MM.1S (cell line): ENCODE measurements around the gene ENO1.

Source experiments
- EZH2 ChIP-seq: fragments of 300-600 bp; sonication (generic); optimal IDR thresholded peaks from 2 replicates; pipeline ENCODE3; 2017; ENCODE audit warnings: low read depth, mild to moderate bottlenecking, antibody characterized with exemption, low read length, mixed read lengths
- EZH2phosphoT487 ChIP-seq: fragments of 300-600 bp; sonication (generic); IDR thresholded peaks from 2 replicates; pipeline ENCODE4 v1.6.1; 2018; ENCODE audit warnings: antibody characterized with exemption, low read length
- TF ChIP-seq, protein P1 (sequence below): fragments of 300-600 bp; sonication (generic); IDR thresholded peaks from 2 replicates; pipeline ENCODE4 v1.5.1; 2016; ENCODE audit warnings: antibody characterized with exemption, low read length, mixed read lengths

DNA sequence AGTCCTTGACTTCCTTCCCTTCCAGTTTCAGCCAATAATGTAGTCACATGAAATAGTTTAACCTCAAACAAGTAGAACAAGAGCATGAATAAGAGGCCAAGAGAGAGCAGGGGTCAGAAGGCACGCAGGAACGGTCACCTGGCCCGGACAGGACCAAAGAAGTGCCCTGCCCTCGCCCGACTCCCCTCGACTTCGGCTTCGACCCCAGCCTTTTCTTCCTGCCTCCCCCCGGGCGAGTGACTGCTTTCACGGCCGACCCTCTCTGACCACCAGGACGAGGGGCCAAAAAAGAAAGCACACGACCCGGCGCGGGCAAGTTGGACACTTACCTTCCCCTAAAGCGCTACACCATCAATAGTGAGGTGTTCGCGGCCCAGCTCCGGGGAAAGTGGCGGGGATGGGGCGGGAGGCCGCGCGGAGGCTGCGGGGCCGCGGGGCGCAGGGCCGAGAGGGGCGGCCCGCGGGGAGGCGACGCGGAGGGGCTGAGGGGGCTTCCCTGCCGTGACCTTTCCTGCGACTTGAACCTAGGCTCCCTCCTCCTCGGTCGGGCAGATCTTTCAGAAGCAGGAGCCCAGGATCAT lies 61.6 kb downstream of the ENO1 start:
- TF ChIP-seq, protein P1, sequence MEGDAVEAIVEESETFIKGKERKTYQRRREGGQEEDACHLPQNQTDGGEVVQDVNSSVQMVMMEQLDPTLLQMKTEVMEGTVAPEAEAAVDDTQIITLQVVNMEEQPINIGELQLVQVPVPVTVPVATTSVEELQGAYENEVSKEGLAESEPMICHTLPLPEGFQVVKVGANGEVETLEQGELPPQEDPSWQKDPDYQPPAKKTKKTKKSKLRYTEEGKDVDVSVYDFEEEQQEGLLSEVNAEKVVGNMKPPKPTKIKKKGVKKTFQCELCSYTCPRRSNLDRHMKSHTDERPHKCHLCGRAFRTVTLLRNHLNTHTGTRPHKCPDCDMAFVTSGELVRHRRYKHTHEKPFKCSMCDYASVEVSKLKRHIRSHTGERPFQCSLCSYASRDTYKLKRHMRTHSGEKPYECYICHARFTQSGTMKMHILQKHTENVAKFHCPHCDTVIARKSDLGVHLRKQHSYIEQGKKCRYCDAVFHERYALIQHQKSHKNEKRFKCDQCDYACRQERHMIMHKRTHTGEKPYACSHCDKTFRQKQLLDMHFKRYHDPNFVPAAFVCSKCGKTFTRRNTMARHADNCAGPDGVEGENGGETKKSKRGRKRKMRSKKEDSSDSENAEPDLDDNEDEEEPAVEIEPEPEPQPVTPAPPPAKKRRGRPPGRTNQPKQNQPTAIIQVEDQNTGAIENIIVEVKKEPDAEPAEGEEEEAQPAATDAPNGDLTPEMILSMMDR = no peak
- TF ChIP-seq EZH2 (no peak), EZH2phosphoT487 (no peak)
